Measurements from ENCODE around the gene SAC3D1.

The SAC3D1 gene

DNA sequence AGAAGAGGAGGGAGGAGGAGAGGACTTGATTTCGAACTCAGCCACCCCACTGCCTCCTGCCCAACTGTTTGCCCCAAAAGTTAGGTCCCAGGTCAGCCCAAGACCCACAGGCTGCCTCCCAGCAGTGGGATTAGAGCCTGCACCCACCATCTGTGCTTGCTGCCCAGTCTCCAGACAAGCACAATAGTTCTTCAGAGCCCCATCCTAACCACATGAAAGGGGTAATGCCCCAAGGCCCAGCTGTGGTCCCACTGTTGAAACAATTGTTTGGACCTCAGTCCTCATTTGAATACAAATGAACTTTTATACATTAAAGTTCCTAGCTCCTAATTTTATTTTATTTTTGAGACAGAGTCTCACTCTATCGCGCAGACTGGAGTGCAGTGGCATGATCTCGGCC, 49.6 kb downstream of the SAC3D1 start:
- DNase-seq (ENCODE audit: low read depth) = no peak
